ENCODE measurements around the gene SALL4.

SALL4 gene

DNA sequence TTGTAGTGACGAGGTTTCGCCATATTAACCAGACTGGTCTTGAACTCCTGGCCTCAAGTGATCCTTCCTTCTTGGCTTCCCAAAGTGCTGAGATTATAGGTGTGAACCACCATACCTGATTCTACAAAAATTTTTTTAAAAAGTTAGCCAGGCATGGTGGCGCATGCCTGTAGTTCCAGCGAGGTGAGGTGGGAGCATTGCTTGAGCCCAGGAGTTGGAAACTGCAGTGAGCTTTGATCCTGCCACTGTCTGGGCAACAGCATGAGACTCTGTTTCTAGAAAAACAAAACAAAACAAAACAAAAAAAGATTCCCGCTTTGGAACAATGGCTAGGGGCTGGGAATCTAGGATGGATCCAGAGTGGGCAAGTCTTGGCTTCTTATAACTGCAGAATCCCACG is 35.1 kb upstream of the SALL4 start:
- ChIA-PET CTCF (no interaction called here), POLR2A (no interaction called here)
- TF ChIP-seq ZNF701 (tag by site-specific recombination; IDR thresholded peaks at IDR 0.05) (no peak), ZFHX2 (tag by site-specific recombination; conservative IDR thresholded peaks at IDR 0.05) (0 out of 2 replicates have a peak, but pooled peaks have one; percentile 17)
- TF ChIP-seq, protein P1, sequence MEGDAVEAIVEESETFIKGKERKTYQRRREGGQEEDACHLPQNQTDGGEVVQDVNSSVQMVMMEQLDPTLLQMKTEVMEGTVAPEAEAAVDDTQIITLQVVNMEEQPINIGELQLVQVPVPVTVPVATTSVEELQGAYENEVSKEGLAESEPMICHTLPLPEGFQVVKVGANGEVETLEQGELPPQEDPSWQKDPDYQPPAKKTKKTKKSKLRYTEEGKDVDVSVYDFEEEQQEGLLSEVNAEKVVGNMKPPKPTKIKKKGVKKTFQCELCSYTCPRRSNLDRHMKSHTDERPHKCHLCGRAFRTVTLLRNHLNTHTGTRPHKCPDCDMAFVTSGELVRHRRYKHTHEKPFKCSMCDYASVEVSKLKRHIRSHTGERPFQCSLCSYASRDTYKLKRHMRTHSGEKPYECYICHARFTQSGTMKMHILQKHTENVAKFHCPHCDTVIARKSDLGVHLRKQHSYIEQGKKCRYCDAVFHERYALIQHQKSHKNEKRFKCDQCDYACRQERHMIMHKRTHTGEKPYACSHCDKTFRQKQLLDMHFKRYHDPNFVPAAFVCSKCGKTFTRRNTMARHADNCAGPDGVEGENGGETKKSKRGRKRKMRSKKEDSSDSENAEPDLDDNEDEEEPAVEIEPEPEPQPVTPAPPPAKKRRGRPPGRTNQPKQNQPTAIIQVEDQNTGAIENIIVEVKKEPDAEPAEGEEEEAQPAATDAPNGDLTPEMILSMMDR (tag by site-specific recombination; IDR thresholded peaks at IDR 0.05), result no peak
- Histone ChIP-seq H3K27ac (ENCODE audit: extremely low read depth, low read depth, low read length) (no peak overlapping the region), H3K9me3 (ENCODE audit: control insufficient read depth, insufficient read depth, low read depth, low read length) (no peaks in the 10 kb centered on the region), H3K36me3 (ENCODE audit: control insufficient read depth in 2 of 2, insufficient read depth in 1 of 2, low read length in 2 of 2) (no peaks in the 10 kb centered on the region), H3K4me3 (ENCODE audit: low read depth, low read length) (no peak overlapping the region), H3K4me1 (ENCODE audit: control insufficient read depth, insufficient read depth, low read length) (no peaks in the 10 kb centered on the region)

DNA sequence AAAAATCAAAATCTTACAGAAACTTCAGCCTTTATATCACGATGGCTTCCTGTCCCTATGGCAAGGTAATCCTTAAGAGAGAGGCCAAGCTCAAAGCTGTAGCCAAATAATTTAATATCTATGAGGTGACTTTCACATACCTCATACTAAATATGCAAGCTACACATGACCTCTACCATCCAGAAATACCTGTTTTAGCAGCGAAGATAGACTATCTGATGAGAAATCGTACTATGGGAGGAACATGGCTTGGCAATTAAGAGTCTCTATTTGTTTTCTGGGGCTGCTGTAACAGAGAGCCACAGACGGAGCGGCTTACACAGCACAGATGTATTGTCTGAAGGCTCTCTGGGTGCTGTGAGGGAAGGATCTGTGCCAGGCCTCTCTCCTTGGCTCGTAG is 31.0 kb upstream of the SALL4 start:
- H3K9me3 ChIP-seq (ENCODE audit: control insufficient read depth, insufficient read depth, low read depth, low read length), result no peaks in the 10 kb centered on the region
- ChIA-PET CTCF (interaction anchor here (0.7 kb wide), 1 partner anchor 36 kb away, joined by 3 read pairs; no protein-coding TSS in a partner anchor), POLR2A (no interaction called here)

More for the DNA sequence above, 31.0 kb upstream of the SALL4 start:
- TF ChIP-seq, protein P2, sequence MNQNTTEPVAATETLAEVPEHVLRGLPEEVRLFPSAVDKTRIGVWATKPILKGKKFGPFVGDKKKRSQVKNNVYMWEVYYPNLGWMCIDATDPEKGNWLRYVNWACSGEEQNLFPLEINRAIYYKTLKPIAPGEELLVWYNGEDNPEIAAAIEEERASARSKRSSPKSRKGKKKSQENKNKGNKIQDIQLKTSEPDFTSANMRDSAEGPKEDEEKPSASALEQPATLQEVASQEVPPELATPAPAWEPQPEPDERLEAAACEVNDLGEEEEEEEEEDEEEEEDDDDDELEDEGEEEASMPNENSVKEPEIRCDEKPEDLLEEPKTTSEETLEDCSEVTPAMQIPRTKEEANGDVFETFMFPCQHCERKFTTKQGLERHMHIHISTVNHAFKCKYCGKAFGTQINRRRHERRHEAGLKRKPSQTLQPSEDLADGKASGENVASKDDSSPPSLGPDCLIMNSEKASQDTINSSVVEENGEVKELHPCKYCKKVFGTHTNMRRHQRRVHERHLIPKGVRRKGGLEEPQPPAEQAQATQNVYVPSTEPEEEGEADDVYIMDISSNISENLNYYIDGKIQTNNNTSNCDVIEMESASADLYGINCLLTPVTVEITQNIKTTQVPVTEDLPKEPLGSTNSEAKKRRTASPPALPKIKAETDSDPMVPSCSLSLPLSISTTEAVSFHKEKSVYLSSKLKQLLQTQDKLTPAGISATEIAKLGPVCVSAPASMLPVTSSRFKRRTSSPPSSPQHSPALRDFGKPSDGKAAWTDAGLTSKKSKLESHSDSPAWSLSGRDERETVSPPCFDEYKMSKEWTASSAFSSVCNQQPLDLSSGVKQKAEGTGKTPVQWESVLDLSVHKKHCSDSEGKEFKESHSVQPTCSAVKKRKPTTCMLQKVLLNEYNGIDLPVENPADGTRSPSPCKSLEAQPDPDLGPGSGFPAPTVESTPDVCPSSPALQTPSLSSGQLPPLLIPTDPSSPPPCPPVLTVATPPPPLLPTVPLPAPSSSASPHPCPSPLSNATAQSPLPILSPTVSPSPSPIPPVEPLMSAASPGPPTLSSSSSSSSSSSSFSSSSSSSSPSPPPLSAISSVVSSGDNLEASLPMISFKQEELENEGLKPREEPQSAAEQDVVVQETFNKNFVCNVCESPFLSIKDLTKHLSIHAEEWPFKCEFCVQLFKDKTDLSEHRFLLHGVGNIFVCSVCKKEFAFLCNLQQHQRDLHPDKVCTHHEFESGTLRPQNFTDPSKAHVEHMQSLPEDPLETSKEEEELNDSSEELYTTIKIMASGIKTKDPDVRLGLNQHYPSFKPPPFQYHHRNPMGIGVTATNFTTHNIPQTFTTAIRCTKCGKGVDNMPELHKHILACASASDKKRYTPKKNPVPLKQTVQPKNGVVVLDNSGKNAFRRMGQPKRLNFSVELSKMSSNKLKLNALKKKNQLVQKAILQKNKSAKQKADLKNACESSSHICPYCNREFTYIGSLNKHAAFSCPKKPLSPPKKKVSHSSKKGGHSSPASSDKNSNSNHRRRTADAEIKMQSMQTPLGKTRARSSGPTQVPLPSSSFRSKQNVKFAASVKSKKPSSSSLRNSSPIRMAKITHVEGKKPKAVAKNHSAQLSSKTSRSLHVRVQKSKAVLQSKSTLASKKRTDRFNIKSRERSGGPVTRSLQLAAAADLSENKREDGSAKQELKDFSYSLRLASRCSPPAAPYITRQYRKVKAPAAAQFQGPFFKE (tag by site-specific recombination; IDR thresholded peaks at IDR 0.05; ENCODE audit: borderline replicate concordance), result no peak
- TF ChIP-seq, protein P3, sequence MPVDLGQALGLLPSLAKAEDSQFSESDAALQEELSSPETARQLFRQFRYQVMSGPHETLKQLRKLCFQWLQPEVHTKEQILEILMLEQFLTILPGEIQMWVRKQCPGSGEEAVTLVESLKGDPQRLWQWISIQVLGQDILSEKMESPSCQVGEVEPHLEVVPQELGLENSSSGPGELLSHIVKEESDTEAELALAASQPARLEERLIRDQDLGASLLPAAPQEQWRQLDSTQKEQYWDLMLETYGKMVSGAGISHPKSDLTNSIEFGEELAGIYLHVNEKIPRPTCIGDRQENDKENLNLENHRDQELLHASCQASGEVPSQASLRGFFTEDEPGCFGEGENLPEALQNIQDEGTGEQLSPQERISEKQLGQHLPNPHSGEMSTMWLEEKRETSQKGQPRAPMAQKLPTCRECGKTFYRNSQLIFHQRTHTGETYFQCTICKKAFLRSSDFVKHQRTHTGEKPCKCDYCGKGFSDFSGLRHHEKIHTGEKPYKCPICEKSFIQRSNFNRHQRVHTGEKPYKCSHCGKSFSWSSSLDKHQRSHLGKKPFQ (tag by site-specific recombination; IDR thresholded peaks at IDR 0.05), result no peak
- TF ChIP-seq ZNF239 (tag by site-specific recombination; IDR thresholded peaks at IDR 0.05) (no peak), ZNF133 (tag by site-specific recombination; IDR thresholded peaks at IDR 0.05) (no peak), ZNF302 (tag by site-specific recombination; IDR thresholded peaks at IDR 0.05; ENCODE audit: low read depth) (no peak), ZNF223 (tag by site-specific recombination; IDR thresholded peaks at IDR 0.05) (no peak), ZNF10 (tag by site-specific recombination; IDR thresholded peaks at IDR 0.05) (no peak), ZNF76 (tag by site-specific recombination; IDR thresholded peaks at IDR 0.05; ENCODE audit: borderline replicate concordance, low read depth) (no peak), ZNF24 (tag by site-specific recombination; IDR thresholded peaks at IDR 0.05) (no peak), KLF10 (tag by site-specific recombination; IDR thresholded peaks at IDR 0.05) (no peak), ZNF701 (tag by site-specific recombination; IDR thresholded peaks at IDR 0.05) (no peak), ZNF596 (tag by site-specific recombination; IDR thresholded peaks at IDR 0.05) (no peak), ZNF621 (tag by site-specific recombination; IDR thresholded peaks at IDR 0.05) (no peak), ZNF48 (tag by site-specific recombination; IDR thresholded peaks at IDR 0.05) (no peak), ZNF354C (tag by site-specific recombination; IDR thresholded peaks at IDR 0.05; ENCODE audit: borderline replicate concordance, low read depth) (no peak), SCRT2 (tag by site-specific recombination; IDR thresholded peaks at IDR 0.05) (no peak), ZNF221 (tag by site-specific recombination; IDR thresholded peaks at IDR 0.05; ENCODE audit: borderline replicate concordance) (no peak), ZNF311 (tag by site-specific recombination; IDR thresholded peaks at IDR 0.05; ENCODE audit: borderline replicate concordance) (no peak)
- TF ChIP-seq, protein P4, sequence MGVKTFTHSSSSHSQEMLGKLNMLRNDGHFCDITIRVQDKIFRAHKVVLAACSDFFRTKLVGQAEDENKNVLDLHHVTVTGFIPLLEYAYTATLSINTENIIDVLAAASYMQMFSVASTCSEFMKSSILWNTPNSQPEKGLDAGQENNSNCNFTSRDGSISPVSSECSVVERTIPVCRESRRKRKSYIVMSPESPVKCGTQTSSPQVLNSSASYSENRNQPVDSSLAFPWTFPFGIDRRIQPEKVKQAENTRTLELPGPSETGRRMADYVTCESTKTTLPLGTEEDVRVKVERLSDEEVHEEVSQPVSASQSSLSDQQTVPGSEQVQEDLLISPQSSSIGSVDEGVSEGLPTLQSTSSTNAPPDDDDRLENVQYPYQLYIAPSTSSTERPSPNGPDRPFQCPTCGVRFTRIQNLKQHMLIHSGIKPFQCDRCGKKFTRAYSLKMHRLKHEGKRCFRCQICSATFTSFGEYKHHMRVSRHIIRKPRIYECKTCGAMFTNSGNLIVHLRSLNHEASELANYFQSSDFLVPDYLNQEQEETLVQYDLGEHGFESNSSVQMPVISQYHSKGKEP (tag by site-specific recombination; IDR thresholded peaks at IDR 0.05), result no peak
- Histone ChIP-seq H3K36me3 (ENCODE audit: control insufficient read depth in 2 of 2, insufficient read depth in 1 of 2, low read length in 2 of 2) (no peaks in the 10 kb centered on the region), H3K4me3 (ENCODE audit: low read depth, low read length) (no peak overlapping the region), H3K27ac (ENCODE audit: extremely low read depth, low read depth, low read length) (no peak overlapping the region), H3K4me1 (ENCODE audit: control insufficient read depth, insufficient read depth, low read length) (no peaks in the 10 kb centered on the region)

Data from HEK293 (cell line).